ENCODE results near the gene KLHL22.

KLHL22 gene

DNA sequence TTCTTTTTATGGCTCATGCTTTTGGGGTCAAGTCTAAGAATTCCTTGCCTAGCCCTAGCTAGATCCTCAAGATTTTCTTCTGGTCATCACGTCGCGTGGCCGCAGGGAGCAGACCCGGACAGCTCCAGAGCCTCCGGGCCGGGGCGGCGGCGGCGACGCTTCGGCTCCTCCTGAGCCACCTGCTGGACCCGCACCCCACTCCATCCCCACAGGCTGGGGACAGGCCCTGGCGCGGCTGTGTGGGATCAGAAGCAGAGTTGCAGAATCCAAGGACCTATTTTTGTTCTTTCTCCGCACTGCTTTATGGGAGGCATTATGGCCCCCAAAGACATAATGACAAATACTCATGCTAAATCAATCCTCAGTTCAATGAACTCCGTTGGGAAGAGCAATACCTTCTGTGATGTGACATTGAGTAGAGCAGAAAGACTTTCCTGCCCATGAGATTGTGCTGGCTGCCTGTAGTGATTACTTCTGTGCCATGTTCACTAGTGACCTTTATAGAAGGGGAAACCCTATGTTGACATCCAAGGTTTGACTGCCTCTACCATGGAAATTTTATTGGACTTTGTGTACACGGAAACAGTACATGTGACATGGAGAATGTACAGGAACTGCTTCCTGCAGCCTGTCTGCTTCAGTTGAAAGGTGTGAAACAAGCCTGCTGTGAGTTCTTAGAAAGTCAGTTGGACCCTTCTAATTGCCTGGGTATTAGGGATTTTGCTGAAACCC, 45.6 kb downstream of the KLHL22 start:
- DNase-seq (ENCODE audit: low read depth in 2 of 2), result no peak

DNA sequence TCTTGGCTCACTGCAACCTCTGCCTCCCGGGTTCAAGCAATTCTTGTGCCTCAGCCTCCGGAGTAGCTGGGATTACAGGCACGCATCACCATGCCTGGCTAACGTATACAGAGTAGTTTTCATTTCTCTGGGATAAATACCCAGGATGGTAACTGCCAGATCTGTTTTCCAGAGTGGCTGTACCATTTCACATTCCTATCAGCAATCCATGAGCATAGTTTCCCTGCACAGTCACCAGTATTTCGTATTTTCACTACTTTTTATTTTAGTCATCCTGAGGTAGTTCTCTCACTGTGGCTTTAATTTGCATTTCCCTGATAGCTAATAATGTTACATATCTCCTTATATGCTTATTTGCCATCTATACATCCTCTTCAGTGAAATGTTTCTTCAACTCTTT, 47.0 kb downstream of the KLHL22 start:
- DNase-seq (ENCODE audit: low read depth in 2 of 2), result no peak

DNA sequence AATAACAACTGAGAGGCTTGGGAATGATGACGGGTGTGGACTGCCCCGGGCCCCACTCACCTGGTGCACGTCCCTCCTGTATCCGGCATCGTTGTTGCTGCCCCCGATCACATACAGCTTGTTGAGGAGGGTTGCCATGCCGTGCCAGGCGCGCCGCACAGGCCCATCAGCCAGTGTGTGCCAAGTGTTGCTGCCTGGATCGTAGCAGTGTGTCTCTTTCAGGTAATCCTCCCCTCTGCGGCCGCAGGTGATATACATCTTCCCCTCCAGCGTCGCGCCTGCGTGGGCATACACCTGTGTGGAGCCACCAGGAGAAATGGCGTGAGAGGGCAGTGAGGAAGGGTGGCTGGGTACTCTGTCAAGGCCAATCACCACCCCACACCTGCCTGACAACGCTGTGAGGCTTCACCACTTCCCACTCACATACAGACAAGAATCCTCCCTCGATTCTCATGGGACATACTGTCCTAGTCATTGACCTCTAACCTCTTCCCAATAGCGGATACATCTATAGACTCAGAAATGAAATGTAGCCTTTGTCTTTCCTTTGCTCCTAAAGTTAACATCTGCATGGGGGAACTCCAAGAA, 49.1 kb downstream of the KLHL22 start:
- DNase-seq (ENCODE audit: low read depth in 2 of 2), result no peak

DNA sequence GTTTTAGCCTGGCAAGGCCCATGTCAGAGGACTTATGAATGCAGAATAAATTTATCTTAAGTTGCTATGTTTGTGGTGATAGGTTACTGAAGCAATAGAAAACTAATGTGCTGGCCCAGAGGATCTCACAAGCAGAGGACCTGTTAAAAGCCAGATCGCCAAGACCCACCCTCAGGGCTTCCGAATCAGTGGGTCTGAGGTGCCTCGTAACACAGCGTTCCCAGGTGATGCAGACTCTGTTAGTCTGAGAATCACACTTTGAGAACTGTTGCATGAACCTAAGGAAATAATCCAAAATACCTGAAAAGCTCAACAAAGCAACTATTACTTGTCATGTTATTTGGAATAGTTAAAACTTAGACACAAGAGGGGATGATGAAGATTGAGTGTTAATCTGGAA, 51.3 kb downstream of the KLHL22 start:
- DNase-seq (ENCODE audit: low read depth in 2 of 2), result no peak

DNA sequence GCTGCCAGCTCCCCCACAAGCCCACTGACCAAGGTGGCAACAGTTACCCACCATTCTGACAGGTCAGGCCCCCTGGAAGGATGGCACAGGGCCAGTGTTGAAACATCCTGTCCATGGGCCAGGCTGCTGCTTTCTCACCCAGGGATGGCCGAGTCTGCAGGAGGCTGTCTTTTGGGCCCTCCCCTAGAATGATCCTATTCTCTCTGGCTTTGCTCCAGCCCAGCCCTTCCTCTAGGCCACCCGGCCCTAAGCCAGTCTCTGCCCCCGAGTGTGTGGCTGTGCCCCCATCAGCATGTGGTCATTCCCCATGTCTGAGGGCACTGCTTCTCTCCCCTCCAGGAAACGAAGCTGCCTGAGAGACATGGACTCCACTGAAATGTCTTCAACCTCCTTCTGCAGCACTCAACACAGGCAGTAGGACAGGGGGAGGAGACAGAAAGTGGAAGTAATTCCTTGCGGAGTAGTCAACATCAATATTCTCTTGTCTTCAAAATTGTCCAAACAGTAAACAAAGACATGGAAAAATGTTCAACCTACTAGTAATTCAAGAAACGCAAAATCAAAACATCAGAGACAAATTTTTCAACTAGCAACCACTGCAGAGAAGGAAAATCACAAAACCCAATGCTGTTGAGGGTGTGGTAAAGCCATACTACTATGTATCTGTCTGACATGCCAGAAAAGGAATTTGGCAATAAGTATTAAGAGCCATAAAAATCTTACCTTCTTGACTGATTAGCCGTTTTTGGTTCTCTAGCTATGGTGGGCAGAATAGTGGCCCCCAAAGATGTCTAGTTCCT, 52.9 kb downstream of the KLHL22 start:
- DNase-seq (ENCODE audit: low read depth in 2 of 2), result no peak

DNA sequence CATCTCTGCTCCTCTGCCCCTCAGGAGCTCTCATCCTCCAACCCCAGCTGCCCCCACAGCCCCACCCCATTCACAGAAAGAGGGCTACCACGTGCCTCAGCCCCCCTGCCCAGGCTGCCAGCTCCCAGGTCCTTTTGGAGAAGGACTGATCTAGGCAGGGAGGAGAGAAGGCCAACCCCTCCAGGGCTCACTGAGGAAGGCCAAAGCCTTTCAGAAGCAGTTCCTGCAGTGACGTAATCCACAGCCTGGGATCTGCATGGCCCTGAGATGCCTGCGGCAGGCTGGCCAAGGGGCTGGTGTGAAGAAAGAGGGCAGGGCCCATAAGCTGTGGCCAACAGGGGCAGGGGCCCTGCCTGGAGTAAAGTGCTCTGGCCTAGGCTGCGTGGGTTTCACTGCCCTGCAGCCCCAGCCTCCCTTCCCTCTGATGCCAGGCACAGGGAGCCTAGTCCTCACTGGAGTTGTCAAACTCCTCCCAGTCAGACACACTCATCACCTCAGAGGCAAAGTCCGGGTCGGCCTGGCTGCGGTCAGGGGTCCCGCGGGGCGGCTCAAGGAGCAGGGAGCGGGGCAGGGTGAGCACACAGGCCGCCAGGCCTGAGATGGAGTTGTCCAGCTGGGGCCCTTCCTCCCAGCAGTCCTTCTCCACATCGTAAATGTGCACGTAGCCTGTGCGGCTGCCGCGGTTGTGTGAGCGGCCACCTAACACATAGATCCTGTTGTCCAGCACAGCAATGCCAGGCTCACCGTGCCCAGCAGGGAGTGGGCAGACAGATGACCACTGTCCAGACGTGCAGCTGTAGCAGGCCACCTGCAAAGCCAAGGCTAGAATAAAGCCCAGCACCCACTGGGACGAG, 53.7 kb downstream of the KLHL22 start:
- DNase-seq (ENCODE audit: low read depth in 2 of 2), result no peak

DNA sequence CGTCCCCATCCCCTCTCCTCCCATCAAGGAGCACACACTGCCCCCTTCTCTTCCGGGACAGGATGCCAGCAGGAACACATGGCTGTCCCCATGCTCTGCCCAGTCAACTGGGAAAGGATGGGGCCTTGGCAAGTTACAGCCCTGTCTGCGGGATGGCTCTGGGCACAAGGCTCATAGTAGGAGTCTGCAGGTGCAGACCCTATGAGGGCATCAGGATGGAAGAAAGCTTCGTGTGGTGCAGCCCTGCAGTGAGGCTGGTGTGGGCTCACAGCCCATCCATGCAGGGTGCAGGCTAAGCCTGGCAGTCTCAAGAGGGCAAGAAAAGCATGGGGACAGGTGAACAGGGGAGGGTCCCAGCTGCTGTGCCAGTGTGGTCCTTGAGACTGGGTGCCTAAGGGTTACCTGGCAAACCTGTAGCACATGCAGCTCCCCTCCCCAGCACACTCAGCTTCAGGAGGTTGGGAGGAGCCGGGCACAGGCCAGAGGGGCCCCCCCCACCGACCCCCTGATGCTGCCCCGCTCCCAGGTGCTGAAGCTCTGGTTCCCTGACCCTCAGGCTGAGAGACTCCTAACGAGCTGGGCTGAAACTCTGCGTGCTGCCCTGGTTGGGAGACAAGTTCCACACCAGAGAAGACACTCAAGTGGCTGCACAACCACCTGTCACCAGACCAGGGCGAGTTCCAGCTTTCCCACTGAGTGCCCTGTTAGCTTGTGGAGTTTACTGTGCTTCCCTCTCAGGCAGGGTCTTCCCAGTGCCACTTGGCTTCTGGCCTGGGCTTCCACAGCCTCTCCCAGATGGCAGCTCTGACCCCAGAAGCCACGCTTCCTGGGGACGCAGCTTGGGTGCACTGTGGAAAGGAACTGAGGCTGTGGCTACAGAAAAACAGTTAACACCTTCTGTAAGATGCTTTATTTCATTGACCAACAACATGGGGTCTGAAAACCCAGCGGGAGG, 54.7 kb downstream of the KLHL22 start:
- no peak for DNase-seq (ENCODE audit: low read depth in 2 of 2)

DNA sequence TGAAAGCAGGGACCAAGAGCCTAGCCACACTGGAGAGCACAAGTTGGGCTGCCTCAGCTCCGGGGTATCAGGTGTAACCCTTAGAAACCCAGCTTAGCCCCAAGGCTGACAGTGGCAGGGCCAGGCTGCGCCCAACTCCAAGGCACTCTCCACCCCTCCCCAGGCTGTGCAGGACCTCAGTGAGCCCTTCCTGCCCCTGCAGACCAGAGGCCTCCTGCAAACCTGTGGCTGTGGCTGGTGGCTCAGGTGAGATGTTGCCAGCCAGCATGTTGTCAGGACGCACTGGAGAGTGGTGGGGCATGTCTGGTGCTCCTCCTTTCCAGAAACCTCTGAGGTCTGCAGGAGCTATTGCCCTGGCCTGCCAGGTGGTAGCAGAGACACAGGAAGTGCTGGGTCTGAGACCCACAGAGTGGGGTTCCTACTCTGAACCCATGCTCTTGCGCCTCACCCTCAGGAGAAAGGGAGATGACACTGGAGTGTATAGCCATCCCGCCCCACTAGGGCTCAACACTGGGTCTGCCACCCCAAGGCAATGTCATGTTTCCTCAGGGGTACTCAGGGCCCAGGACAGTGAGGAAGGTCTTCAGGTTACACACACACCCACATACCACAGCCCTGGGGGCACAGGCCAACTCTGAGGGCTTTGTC, 55.5 kb downstream of the KLHL22 start:
- no peak for DNase-seq (ENCODE audit: low read depth in 2 of 2)

DNA sequence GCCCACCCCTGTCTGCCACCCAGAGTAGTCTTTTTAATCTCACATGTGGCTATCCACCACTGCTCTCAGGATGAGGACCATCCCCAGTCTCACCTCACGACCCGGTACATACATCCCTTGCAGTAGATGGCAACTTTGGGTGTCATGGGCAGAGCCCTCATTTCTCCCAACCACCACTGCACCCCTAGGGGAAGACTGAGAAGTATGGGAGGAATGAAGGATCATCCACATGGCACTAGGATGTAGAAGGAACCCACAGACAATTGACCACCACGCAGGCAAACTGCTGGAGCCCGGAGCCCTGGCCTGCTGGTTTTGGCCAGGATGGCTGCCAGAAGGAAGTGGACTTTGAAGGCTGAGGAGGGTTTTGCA, 56.1 kb downstream of the KLHL22 start:
- no peak for DNase-seq (ENCODE audit: low read depth in 2 of 2)

DNA sequence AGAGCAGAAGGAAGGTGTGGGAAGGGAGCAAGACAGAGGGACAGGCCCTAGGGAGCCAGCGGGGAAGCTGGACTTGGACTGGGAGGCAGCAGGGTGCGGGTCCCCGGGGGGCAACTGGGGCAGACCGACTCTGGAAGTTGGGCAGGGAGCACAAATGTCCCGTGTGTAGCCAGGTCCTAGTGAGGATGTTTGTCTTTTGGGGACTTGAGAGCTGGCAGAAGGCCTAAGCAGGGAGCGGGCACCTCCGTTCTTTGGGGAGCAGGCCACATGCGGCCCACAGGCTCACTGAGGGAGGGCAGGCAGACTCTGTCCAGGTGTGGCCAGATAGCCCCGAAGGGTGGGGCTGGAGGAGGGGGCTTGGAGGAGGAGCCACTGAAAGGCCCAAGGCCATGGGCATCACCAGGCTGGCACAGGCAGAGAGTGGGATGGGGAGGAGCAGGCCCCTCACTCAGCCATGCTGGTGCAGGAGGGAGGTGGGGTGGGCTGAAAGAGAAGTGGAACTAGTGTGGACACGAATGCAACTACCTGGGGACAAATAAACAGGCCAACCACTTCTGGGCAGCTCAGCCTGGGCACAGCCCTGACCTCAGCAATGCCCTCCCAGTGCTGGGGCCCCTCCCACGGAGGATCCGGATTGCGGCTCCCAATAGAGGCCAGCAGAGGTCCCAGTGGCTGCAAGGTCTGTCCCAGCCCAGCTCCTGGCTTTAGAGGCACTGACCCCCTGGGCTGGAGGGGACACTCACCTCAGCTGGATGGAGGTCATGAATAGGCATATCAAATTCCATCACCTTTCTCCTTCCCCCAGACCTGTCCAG, 56.7 kb downstream of the KLHL22 start:
- no peak for DNase-seq (ENCODE audit: low read depth in 2 of 2)

DNA sequence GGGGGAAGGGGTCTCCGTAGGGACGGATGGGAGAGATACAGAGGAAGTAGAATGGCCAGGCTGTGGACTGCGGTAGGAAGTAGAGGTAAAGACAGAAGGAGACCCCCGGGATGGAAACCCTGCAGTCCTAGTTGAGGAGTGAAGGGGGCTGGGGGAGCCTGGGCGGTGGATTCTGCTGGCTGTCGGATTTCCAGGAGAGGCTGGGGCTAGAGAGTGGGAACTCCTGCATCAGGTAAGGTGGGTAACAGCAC, 57.2 kb downstream of the KLHL22 start:
- DNase-seq (ENCODE audit: low read depth in 2 of 2), result no peak

DNA sequence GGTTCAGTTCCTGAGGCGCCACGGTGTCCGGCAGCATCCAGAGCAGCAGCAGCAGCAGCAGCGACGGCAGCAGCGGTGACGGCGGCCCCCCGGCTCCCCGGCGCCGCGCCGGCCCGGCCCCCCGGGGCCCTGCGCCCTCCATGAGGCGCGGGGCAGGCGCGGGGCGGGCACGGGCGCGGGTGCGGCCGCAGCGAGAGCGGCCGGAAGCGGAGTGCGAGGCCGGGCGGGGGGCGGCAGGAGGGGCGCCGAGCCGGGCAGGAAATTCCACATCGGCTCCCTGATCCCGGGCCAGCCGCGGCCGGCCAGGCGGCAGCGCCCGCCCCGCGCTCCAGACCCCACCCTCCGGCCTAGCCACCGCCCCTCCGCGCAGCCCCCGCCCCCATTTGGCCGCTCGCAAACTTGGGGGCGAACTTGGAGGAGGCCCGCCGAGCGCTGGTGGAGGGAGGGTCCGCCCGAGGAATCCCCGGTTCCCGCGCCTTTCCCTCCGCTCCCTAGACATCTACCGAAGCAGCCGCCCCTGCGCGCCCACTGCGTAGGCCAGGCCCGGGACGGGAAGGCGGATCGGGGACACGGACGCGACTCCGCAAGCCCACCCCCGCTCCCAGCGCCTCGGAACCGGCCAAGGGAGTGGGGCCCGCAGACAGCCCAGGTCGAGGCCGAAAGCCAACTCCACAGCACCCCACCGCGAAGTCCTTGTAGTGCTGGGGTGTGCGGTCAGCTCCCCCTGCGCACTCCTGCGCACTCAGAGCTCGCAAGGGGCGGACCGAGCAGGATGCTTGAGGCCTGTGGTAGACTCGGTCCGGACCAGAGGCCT, 57.8 kb downstream of the KLHL22 start, which contains the start of gene SCARF2:
Gene SCARF2, minus strand, starts transcription at position 213 of the 814 bp plus-strand sequence. Its CDS starts 71 bp downstream, at position 142.
- peak in 1 of 2 experiments; percentile 50 for DNase-seq (ENCODE audit: low read depth in 2 of 2)

DNA sequence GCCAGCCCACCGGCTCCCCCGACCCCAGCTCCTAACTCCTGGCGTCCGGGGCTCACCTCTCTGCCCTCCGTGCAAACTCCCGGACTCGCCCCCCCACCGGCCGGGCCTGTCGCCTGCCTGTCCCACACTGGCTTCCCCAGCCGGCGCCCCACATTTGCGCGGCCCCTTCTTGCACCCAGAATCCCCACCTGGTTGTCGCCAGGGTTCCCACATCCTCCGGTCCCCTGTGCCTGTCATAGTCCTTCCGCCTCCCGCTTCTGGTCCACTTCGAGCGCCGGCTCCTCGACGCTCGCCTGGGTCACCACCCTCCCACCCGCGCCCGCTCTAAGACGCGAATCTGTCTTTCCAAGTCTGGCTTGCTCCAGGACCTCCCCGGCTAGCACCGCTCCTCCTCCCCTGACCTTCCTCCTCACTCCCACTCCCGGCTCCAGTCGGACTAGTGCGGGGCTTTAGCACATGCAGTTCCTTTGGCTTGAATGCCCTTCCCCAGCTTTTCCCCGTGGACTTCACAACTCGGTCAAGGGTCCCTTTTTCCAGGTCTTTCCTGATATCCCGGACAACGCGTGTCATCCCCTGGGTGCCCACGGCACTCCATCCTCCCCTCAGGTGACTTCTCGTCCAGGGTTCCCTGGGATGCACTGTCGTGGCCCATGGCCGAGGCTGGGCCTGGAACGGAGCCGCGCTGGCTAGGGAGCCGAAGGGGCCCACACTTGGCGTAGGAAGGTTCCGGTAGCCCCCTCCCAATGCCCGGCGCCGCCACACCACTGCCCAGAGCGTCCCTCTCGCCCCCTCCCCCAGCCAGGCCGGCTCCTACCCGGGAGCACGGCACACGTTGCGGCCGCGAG, 58.6 kb downstream of the KLHL22 start:
- DNase-seq (ENCODE audit: low read depth in 2 of 2), result no peak

DNA sequence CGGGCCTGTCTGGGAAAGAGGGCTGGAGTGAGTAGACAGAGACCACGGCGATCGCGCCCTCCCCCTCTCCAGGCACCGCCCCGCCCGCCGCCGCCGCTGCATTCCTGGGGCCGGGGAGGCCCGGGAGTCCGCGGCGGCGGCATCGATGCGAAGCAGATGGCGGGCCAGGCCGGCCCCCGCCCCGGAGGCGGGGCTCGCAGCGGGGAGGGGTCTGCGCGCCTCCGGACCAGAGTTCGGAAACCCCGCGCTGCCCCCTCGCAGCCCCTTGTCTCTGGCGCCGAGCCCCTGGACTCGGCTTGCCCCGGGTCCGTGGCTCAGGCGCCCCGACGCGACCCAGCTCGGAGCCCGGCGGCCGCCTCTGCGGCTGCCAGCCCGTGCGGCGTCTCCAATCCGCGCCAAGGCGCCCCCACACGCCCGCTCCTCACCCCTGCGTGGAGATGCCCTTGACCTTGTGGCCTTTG, 59.3 kb downstream of the KLHL22 start:
- no peak for DNase-seq (ENCODE audit: low read depth in 2 of 2)

DNA sequence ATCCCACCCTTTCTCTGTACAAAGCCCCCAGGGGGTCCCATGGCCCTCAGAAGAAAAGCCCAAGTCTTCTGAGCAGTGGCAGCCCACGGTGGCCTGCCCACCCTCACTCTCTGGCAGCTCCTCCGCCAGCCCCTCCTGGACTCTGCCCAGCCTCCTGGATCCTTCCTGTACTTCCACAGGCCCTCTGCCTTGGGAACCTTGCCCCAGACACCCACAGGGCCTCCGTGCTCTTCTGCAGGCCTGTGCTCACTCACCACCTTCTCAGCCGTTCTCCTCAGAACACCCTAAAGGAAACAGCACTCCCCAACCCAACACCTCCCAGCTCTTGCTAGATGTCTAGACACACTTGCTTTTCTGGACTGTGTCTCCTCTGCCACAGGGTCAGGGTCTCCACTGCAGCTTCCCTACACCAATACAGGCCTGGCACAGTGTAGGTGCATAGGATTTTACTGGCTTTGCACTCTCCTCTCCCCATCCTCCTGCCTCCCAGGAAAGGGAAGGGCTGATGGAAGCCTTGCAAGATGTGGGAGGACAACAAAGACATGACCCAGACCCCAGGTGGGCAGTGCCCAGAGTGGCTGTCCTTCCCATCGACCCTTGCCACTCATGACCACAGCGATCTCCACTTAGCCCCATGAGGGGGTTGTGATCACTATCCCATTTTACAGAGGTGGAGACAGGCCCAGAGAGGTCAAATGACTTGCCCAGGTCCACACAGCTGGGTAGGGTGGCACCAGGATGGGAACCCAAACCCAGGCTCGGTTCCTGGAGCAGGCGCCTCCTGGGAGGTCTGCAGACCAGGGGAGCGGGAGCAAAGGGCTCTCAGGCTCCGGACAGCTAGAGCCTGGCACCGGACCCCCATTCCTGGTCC, 59.9 kb downstream of the KLHL22 start:
- no peak for DNase-seq (ENCODE audit: low read depth in 2 of 2)

DNA sequence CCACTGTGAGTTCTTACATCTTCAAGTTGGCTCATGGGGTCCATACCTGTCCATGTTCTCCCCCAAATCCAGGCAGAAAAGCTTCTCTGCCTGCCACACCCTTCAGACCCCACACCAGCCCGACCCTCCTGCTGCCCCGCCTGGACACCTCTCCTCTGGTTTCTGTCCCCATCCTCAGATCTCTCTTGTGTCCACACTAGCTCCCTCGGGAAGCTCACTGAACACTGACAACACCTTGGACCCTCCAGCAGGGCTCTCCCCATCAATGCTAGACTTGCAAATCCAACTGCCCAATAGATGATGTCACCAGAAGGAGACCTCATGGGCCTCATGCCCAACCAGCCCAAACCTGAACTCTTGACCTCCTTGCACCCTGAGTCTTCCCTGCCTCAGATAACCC, 60.8 kb downstream of the KLHL22 start:
- DNase-seq (ENCODE audit: low read depth in 2 of 2), result no peak

DNA sequence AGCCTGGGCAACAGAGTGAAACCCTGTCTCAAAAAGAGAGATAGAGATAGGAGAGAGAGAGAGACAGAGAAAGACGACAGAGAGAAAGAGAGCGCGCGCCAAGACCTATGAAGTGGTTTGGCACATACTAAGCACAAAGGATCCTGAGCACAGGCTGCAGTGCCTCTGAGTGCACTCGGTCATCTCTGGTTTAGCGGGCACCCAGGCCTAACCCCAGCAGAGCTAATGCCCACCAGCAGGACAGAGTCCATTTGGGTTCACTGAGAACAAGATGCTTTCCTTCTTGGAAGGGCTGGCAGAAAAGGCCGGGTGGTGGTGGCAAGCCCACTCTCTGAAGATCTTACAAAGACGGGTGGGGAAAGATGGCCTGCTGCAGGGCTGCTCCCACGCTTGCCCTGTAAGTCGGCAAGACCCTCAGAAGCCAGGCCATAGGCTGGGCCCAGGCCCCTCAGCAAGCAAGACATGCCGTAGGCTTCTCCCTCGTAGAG, 61.3 kb downstream of the KLHL22 start:
- no peak for DNase-seq (ENCODE audit: low read depth in 2 of 2)
